GOT3 (cell line): ENCODE measurements around the gene TMEM179.
"Not testable (repeated sequence)": the region's sequence is repeated elsewhere in the genome, so short reads cannot be mapped to it uniquely, and the experiment has no call there.

Experiments
- DNase-seq: peaks from one replicate; lab custom pipeline; 2025; ENCODE audit warnings: mixed read lengths; lab: John Stamatoyannopoulos, UW

Gene TMEM179

DNA sequence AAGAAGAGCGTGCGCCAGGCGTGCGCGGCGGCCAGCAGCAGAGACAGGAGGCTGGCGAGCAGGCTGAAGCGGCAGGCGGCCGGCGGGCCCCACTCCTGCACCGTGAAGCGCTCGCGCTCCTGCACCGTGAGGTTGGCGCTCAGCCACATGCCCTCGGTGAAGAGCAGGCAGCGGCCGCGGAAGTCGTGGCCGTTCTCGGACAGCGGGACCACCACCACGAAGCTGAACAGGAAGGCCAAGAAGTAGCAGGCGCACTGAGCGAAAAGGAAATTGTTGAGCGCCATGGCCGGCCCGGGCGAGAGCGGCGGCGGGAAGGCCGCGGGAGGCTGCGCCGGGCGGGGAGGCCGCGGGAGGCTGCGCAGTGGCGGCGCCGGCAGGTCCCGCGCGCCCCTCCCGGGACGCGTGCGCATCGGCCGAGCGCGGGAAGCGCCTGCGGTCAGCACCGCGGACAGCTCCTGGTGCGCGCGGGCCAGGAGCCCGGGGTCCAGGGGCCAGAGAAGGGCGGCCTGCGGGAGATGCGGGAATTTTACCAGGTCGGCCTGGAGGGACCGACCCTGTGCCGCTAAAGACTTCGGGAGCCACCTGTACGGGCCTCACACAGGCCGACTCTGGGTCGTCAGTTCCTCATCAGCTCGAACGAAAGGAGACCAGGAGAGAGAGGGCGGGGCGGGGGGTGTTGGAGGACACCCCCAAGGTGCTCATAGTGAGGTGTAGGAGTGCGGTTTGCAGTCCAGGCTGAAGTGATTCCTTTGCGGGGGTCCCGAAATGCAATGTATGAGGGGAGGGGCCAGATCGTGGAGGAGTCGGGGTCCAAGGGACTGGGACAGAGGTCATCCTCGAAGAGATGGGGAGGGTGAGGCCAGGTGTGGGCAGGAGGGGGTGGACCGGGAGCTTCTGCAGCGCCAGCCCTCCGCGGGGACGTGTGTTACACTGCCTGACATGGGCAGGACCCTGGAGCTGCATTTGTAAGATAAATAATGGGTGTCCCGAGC, at the start of gene TMEM179:
TMEM179 (minus strand) TSS at position 315 of the 992 bp plus-strand sequence; CDS start at position 284, 31 bp downstream.
- no peak for DNase-seq

DNA sequence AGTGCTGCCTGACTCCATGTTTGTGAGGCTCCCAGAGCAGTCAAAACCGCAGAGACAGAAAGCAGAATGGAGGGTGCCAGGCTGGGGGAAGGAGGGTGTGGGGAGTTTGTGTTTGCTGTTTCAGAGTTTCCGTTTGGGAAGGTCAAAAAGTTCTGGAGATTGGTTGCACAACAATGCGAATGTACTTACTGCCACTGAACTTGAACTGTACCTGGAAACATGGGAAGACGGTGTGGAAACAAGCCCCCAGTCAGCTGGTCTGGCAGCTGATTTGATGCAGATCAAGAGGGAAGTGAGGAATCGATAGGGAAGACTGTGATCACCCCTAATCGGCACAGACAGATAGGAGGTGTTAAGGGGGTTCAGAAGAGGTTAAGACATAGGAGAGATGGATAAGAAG, 49.5 kb upstream of the TMEM179 start:
- DNase-seq, result no peak

DNA sequence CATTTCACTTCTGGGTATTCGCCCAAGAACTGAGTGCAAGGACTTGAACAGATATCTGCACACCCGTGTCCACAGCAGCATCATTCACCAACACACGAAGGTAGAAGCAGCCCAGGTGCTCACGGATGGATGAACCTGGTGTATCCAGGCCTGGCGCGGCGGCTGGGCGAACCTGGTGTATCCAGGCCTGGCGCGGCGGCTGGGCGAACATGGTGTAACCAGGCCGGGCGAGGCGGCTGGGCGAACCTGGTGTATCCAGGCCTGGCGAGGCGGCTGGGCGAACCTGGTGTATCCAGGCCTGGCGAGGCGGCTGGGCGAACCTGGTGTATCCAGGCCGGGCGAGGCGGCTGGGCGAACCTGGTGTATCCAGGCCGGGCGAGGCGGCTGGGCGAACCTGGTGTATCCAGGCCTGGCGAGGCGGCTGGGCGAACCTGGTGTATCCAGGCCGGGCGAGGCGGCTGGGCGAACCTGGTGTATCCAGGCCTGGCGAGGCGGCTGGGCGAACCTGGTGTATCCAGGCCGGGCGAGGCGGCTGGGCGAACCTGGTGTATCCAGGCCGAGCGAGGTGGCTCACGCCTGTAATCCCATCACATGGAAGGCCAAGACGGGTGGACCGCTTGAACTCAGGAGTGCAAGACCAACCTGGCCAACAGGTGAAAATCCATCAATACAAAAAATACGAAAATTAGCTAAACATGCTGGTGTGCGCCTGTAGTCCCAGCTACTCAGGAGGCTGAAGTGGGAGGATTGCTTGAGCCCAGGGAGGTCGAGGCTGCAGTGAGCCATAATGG, 48.8 kb upstream of the TMEM179 start:
- not testable (repeated sequence) for DNase-seq

DNA sequence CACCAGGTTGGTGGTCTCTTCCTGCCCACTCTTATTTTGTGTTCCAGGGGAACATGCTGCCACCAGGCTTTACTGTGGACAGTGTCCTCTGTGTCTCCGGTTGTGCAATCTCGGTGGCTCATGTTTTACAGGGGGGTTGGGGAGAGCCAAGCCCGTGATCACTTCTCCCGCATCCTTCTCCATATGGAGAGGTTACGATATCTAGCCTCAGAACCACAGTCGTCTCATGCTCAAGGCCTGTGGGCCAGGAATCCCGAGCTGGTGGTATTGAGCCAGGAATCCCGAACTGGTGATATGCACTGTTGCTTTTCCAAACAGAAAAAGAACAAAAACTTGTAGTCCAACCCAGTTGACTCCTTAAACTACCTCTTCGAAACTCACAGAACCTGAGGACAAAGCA, 47.8 kb upstream of the TMEM179 start:
- no peak for DNase-seq

DNA sequence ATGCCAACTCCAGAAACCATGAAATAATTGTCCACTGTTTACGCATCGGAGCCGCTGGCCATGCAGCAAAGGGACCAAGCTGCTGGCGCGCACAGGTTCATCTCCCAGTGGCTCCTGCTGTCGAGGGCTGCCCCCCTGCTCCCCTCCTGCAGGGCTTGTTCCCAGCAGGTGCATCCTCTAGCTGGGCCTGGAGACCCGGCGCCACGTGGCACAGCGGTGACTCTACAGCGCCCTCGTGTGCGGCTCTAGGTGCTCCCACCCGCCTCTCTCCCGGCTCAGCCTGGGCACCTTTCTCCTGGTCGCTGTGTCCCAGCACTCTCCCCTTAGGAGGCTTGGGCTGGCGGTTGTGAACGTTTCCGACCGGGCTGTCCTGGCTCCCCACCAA, 47.3 kb upstream of the TMEM179 start:
- DNase-seq, result no peak

DNA sequence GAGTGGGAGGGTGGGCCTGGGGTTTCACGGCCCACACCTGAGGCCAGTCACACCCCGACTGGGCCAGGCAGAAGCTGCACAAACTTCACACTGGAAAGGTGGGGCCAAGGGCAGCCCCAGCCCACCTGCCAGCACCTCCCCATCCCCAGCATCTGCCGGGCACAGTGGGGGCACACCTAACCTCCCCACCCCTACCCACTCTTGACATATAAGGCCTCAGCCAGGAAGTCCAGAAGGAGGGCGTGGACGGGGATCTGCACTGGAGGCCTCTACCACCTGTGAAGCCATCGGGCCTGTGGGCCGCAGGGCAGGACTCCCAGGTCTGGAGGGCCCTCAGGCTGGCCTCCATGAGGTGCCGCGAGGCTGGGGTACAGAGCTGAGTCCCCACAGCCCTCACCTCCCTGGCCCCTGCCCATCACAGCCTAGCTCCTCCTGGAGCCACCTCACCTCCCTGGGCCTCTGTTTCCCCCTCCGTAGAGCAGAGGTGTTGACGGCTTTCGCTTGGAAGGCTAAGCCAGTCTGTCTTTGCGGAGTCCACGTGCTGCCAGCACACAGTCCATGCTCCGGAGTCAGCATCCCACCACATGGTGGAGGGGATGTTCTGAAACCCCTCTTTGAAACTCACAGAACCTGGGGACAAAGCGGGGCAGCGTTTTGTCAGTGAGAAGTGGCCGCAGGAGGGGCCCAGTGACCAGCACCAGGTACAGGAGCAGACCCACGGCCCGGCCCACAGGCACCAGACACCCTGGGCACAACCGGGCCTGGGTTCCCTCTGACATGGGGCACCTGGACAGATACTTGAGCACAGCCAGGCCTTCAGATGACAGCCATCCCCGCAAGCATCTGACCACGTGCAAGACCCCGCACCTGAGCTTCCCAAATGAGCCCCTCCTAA, 46.7 kb upstream of the TMEM179 start:
- DNase-seq, result no peak

DNA sequence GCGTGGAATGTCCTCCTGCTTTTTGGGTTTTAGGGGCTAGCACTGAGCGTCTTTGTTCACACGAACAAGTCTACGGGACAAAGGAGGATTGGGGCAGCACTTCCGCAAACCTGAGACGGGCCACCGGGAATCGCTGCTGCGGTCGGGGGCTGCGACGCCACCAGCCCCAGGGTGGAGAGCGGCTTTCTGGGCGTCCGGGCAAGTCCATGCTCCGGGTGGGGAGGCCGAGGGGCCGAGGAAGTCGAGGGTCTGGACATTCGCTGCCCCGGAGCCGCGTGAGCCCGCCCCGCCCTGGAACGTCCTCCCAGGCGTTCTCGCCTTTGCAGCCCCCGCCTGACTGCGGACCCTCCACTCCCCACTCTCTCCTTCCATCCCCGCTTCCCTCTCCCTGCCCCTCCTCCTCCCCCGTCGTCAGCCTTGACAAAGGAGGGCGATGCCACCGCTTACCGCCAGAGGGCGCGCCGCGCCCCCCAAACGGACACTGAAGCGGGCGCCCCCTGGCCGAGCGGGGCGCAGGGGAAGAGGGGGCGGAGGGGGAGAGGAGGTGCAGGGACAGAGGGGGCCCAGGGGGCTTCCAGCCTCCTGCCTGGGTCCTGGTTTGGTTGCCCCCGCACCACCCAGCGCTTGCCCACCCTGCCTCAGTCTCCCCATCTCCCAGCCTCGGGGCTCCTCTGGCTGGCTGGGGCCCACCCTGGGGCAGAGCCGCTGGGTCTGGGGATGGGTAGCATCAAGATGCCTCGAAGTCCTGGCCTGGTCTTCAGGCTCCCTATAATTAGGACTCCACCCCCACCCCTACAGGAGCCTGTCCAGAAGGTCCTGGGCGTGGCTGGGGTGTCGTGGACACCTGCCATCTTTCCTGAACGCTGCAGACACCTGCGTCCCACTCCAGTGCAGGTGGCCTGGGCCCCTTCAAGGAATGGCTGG, 45.7 kb upstream of the TMEM179 start:
- no peak for DNase-seq

DNA sequence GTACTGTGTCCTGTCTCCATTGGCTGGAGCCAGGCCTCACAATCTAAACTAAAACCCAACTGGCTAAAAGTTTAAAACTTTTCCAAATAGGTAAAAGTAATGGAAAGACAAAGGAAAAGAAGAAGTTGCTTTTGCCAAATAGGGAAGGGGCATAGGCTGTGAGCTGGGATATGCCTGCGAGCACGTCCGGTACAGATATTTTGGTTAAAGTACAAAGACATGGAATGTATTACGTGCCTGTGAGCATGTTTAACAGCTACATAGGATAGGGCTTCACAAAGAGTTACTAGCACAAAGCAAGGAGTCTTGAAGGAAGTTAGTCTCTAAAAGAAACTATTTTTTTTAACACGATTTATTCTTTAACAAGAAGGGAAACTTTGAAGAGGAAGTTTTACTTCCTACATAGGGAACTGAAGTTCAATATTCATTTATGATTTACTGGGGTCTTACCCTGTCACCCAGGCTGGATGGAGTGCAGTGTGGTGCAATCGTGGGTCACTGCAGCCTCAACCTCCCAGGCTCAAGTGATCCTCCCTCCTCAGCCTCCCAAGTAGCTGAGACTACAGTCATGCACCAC, 43.0 kb upstream of the TMEM179 start:
- DNase-seq, result no peak

DNA sequence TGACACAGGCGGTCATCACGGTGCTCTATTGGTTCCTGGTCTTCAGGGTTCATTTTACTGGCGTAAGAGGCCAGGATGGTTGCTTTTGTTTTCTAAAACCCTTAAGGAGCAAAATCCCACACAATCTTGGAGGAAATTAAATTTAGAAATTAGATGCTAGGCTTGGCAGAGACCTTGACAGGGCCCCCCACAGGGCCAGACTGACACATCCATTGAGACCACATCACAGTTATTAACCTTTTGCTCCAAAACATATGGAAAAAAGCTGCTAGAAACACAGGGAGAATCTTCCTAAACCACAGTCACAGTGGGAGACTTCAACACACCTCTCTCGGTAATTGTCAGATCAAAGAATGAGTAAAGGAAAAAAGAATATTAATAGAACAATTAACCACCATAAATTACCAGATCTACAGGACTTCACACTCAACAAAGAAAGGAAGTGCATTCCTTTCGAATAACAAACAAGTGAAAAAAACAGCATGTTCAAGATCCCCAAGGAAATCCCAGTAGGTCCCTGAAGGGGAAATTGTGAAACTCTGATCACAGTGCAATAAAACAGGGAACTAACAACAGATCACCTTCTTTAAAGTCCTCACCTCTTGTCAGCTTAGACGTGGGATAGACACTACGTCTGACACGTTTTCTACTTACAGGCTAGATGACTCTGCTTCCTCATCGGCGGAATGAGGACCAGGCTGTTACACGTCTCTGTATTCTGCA, 40.2 kb upstream of the TMEM179 start:
- DNase-seq, result no peak

DNA sequence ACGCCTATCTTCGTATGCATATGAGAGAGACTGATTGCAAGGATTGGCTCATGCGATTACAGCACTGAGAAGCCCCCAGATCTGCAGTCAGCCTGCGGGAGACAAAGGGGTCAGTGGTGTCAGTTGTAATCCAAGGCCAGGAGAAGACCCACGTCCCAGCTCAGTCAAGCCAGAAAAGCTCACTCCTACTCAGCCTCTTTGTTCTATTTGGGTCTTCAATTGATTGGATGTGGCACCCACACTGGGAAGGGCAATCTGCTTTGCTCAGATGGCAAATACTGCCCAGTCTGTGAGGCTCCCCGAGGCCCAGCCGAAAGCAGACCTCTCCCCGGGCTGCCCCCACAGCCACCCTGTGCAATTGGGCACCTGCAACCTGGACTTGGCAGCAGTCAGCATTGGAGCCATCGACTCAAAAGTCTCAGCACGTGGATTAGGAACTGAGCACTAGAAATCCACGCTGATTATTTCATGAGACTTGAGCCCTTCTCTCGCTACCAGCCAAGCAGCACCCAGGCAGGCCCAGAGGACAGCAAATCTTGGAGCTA, 39.6 kb upstream of the TMEM179 start:
- no peak for DNase-seq

DNA sequence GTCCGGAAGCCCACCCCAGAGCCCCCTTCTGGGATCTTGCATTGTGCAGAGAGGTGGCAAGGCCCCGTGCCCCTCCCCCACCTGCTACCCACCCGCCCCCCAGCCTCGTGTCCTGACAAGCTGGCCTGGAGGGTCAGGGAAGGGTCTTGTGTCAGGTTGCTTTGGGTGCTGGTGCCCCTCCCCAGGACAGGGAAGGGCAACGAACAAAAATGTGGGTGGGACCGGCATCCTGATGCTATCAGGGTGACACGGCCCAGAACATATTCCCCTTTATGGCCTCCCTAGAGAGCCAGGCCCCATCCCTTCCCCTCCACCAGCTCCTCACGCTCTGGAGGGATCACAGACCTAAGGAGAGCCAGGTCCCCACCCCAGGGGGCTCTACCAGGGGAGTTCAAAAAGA, 38.7 kb upstream of the TMEM179 start:
- DNase-seq, result no peak

DNA sequence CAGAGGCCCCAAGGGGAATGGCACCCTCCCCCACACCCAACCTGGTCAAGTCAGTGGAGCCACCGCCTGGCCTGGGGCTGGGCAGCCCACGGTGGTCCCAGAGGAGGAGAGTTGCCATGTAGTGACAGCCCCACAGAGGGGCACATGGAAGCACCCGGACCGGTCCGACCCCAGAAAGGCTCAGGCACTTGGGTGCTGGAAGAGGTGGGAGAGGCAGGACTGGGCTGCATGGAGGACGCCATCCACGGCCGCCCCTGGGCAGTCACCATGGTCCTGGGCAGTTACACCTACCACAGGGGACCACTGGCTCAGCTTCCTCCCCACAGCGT, 37.9 kb upstream of the TMEM179 start:
- DNase-seq, result no peak

DNA sequence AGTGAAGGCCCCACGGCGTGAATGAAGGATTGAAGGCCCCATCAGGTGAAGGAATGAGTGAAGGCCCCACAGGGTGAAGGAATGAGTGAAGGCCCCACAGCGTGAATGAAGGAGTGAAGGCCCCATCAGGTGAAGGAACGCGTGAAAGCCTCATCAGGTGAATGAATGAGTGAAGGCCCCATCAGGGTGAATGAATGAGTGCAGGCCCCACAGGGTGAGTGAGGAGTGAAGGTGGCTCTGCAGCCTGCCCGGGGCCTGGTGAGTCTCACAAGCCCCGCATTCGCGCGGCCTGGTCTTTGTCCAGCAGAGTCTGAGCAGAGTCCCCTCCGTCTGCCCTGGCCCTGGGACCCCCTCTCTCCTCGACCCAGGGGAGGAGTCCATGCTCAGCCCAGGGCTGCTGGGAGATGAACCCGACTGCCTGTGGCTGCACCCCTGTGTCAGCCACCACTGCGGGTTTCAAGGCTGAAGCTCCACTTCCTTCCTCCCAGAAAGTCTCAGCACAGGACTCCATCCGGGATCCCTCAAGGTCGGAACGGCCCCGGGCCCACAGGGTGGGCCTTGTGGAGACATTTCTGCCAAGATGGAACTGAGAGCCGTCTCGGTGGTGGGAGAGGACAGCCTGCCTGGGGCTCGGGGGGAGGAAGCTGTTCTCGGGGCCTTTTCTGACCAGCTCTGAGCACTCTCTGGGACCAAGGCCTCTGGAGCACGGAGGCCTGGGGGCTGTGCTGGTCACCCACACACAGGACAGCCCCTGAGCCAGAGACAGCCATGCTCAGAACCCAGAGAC, 37.4 kb upstream of the TMEM179 start:
- no peak for DNase-seq

DNA sequence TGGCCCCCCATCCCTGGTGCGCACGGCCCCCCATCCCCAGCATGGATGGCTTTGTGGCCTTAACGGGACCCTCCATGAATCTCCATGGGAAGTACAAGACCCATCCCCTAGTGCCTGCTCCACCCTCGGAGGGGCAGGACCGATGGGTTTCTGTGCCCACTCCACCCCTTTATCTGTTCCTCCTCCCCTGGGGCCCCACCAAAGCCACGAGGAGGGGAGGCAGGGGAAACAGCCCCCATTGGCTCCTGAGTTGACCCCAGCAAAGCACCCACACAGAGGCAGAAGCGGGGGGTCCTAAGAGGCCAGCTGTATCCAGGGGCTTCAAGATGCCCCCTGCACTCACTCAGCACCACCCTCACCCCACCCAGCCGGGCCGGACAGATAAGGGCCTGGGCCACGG, 36.1 kb upstream of the TMEM179 start:
- no peak for DNase-seq

DNA sequence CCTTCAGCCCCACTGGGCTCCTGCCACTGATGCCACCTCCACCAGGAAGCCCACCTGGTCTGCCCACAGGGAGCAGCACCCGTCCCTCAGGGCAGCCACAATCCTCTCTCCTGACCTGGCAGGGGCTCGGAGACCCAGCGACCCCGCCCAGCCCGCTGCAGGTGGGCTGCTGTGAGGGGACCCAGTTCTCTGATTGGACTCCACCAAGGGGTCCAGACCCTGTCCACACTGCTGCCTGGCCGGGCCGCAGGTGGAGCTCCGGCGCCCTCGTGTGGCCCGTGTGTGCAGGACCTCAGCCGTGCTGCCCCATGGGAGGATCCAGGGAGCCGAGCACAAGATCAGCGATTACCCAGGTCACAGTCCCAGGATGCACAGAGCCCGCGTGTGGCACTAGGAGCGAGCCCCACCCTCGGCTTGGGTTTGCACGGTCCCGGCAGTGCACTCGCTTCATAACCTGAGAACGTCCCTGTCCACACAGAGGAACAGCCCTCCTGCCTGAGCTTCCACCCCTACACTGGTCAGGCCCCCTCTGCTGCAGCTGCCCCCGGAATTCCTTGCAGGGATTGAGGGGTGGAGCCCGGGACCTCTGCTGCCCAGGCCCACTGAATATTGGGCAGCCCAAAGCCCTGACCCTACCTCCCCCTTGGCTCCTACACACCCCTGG, 35.4 kb upstream of the TMEM179 start:
- no peak for DNase-seq

DNA sequence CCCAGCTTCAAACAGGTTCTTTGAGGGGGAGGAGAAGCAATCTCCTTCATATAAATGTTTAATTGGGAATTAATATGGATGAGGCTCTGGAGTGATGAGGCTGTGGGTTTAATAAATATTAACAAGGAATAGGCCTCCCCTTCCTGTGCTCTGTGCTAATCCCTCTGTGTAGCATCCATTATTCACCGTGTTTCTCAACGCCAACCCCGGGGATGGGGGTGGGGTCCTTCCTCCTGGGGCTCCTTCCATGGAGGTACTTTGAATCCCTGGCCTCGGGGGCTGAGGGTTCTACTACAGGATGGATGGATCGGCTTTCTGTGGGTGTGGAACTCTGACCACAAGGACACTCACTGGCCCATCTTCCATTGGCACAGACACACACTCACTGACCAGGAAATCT, 34.9 kb upstream of the TMEM179 start:
- no peak for DNase-seq

DNA sequence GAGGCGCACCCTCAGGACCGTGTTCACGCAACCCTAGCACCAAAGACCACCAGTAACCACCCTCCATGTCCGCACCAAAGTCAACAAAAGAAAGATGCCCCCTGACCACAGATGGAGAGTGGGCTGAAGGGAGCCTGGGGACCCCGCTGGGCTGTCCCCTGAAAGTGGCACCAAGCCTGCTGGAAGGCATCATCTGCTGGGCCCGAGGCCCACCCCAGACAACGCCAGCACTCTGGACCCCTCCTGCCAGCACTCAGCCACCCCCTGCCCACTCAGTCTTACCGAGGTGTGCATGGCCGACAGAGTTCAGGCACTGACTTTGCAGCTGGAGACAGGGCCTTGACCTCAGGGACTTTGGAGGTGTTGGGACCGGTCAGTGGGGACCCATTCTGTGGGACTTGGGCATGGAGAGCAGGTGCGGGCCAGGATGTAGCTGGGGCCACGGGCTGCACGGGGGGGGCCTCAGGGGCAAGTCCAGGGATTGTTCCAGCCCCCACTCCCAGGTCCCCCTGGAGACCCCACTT, 34.4 kb upstream of the TMEM179 start:
- no peak for DNase-seq

DNA sequence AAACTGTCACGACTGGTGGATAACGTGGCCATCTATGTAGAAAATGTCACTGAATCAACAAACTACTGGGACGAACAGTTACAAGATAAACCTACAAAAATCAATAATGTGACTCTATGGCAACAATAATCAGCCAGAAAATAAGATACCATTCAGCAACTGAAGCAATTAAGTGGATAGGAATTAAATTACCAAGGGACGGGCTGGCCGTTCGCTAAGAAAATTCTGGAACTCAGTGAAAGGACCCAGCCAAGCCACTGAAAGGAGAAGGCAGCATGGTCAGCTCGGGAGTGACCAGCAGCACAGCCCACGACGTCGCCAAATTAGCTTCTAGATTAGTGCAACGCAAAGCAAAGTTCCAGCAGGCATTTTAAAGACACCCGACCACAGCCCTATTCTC, 33.6 kb upstream of the TMEM179 start:
- DNase-seq, result no peak
